Breast epithelium (tissue), 4 donors: Measurements from ENCODE around the gene CIRBP. TPM values are rescaled to one million over a fixed set of nuclear protein-coding genes. Genes with fewer than 3 reads are reported as not detected.
A peak's percentile ranks its signal among the peaks of the same experiment; 100 is the strongest.

Source experiments
- DNase-seq, 2 donors: peaks; one replicate each; pipeline ENCODE4 v3.0.0-alpha.2; 2019; ENCODE audit warnings: low spot score in 2 of 2
- H3K27ac ChIP-seq, 2 donors: fragments of 200-600 bp; sonication (generic) in 1 of 2; one replicate each; pipeline ENCODE4 v1.5.1; 2016 to 2019; ENCODE audit warnings: mild to moderate bottlenecking in 1 of 2
- H3K27me3 ChIP-seq, 2 donors: fragments of 200-600 bp; sonication (generic) in 1 of 2; one replicate each; pipeline versions ENCODE4 v1.5.1 to v1.6.0; 2017 to 2019; ENCODE audit warnings: control low read depth in 1 of 2, mild to moderate bottlenecking in 1 of 2
- H3K36me3 ChIP-seq: fragments of 200-600 bp; one replicate; pipeline ENCODE4 v1.5.1; 2019
- H3K4me1 ChIP-seq, 2 donors: fragments of 200-600 bp; sonication (generic); one replicate each; pipeline ENCODE4 v1.5.1; 2016 to 2019; ENCODE audit warnings: control low read depth in 1 of 2
- H3K4me3 ChIP-seq, 3 donors: fragments of 200-600 bp; sonication (generic); 1 replicate in 2 of 3; 2 replicates in 1 of 3; pipeline ENCODE4 v1.5.1; 2016 to 2019; ENCODE audit warnings: mild to moderate bottlenecking in 3 of 3, moderate library complexity in 2 of 3
- H3K9me3 ChIP-seq, 2 donors: fragments of 200-600 bp; sonication (generic) in 1 of 2; one replicate each; pipeline ENCODE4 v1.5.1; 2016 to 2019; ENCODE audit warnings: control low read depth in 1 of 2
- POLR2A ChIP-seq: fragments of 450-650 bp; IDR thresholded peaks from one replicate; pipeline ENCODE4 v1.6.1; 2016; ENCODE audit warnings: antibody characterized with exemption, mild to moderate bottlenecking, moderate library complexity
- POLR2AphosphoS5 ChIP-seq, 3 donors: sonication (generic); formaldehyde crosslinking; IDR thresholded peaks; one replicate each; pipeline ENCODE4 v1.6.1; 2017; ENCODE audit warnings: antibody characterized with exemption in 3 of 3
- intact Hi-C: fragments of 100-400 bp; cut with DNase I; formaldehyde crosslinking; loops from one replicate; pipeline ENCODE4 v1.15.1; 2023; ENCODE audit warnings: low total_unique reads
- total RNA-seq, 3 donors: library from RNA; depleted of rRNA; stranded (reverse); fragments of >200 nt; gene quantifications; one replicate each; pipeline ENCODE4 v1.1.0, GENCODE V29; 2016
- TF ChIP-seq, protein P1 (sequence below), 3 donors: fragments of 450-650 bp; IDR thresholded peaks; one replicate each; pipeline ENCODE4 v1.5.1; 2016 to 2017; ENCODE audit warnings: antibody characterized with exemption in 3 of 3, mild to moderate bottlenecking in 3 of 3, moderate library complexity in 3 of 3

The CIRBP gene
- total RNA-seq, 3 donors from 2014 or later, result 458 to 758 (median 656) TPM

DNA sequence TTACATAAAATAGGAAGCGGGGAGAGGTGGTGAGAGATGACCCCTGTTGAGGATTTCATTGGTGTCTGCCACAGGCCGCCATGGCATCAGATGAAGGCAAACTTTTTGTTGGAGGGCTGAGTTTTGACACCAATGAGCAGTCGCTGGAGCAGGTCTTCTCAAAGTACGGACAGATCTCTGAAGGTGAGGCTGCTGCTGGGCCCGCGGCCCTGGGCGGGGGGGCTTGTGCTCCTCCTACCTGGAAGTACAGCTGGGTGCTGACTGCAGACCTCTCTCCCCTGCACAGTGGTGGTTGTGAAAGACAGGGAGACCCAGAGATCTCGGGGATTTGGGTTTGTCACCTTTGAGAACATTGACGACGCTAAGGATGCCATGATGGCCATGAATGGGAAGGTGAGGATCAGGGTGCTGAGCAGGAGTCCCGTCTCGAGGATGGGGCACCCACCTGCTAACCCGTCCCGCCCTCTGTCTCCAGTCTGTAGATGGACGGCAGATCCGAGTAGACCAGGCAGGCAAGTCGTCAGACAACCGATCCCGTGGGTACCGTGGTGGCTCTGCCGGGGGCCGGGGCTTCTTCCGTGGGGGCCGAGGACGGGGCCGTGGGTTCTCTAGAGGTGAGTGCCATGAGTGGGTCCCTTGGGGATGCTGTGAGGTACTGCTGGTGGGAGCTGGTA, 1.9 kb downstream of the CIRBP start:
- no peak for DNase-seq
- H3K9me3 ChIP-seq, result no peaks in the 10 kb centered on the region
- H3K4me3 ChIP-seq, result peak overlapping the region; percentile 64 to 80 (median 78)
- no peaks in the 10 kb centered on the region for H3K27me3 ChIP-seq
- intact Hi-C loops, result loop anchor here (10.0 kb wide), 2 partner anchors 134 to 174 kb away; partner anchors contain the start of genes DAZAP1 and GAMT
- peak overlapping the region; percentile 99 to 100 for H3K27ac ChIP-seq
- no peak for TF ChIP-seq POLR2A
- TF ChIP-seq, protein P1, sequence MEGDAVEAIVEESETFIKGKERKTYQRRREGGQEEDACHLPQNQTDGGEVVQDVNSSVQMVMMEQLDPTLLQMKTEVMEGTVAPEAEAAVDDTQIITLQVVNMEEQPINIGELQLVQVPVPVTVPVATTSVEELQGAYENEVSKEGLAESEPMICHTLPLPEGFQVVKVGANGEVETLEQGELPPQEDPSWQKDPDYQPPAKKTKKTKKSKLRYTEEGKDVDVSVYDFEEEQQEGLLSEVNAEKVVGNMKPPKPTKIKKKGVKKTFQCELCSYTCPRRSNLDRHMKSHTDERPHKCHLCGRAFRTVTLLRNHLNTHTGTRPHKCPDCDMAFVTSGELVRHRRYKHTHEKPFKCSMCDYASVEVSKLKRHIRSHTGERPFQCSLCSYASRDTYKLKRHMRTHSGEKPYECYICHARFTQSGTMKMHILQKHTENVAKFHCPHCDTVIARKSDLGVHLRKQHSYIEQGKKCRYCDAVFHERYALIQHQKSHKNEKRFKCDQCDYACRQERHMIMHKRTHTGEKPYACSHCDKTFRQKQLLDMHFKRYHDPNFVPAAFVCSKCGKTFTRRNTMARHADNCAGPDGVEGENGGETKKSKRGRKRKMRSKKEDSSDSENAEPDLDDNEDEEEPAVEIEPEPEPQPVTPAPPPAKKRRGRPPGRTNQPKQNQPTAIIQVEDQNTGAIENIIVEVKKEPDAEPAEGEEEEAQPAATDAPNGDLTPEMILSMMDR (IDR thresholded peaks at IDR 0.05), result no peak
- no peak for TF ChIP-seq POLR2AphosphoS5 (IDR thresholded peaks at IDR 0.05)
- peaks cover 48 to 68% of the 10 kb centered on the region in 2 donors for H3K4me1 ChIP-seq
- peaks cover 5% of the 10 kb centered on the region for H3K36me3 ChIP-seq

DNA sequence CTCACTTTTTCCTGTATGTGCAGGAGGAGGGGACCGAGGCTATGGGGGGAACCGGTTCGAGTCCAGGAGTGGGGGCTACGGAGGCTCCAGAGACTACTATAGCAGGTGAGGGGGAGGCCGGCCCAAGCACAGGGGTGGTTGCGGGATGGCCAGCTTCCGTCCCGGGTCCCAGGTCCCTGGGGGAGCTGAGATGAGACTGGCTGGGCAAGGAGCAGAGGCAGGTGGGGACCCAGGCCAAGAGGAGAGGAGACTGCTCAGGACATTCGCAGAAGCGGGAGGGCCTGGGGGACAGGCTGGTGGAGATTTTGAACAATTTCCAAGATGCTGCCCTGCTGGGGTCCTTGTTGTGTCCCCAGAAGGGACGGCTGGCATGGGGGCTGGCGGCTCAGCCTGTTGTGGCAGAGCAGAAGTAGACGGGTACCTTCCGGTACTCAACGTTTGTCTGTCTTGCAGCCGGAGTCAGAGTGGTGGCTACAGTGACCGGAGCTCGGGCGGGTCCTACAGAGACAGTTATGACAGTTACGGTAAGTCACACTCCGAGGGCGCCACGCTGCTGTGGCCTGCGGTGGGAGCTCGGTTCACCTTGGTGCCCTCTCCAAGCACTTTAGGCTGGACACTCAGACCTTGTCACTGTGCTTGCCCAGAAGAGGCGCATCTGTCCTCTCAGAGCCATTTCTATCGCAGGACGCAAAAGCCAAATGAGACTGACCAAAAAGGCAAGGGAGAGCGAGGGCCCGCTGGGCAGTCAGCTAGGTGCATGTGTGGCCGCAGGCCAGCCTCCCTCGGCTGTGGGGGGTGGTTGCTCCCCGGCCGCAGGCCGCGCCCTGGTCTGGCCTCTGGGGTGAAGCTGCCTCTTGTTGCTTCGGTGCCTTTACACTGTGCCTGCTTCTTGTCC, 2.6 kb downstream of the CIRBP start:
- no peak for TF ChIP-seq POLR2AphosphoS5 (IDR thresholded peaks at IDR 0.05)
- TF ChIP-seq POLR2A, result no peak
- TF ChIP-seq, protein P1 (IDR thresholded peaks at IDR 0.05), result no peak
- intact Hi-C loops, result loop anchor here (10.0 kb wide), 2 partner anchors 133 to 173 kb away; partner anchors contain the start of genes DAZAP1 and GAMT
- DNase-seq, result no peak
- H3K27me3 ChIP-seq, result no peaks in the 10 kb centered on the region
- peak overlapping the region; percentile 64 to 80 (median 78) for H3K4me3 ChIP-seq
- H3K4me1 ChIP-seq, result peaks cover 45 to 68% of the 10 kb centered on the region in 2 donors
- peak overlapping the region; percentile 99 to 100 for H3K27ac ChIP-seq
- H3K36me3 ChIP-seq, result peaks cover 5% of the 10 kb centered on the region
- no peaks in the 10 kb centered on the region for H3K9me3 ChIP-seq

DNA sequence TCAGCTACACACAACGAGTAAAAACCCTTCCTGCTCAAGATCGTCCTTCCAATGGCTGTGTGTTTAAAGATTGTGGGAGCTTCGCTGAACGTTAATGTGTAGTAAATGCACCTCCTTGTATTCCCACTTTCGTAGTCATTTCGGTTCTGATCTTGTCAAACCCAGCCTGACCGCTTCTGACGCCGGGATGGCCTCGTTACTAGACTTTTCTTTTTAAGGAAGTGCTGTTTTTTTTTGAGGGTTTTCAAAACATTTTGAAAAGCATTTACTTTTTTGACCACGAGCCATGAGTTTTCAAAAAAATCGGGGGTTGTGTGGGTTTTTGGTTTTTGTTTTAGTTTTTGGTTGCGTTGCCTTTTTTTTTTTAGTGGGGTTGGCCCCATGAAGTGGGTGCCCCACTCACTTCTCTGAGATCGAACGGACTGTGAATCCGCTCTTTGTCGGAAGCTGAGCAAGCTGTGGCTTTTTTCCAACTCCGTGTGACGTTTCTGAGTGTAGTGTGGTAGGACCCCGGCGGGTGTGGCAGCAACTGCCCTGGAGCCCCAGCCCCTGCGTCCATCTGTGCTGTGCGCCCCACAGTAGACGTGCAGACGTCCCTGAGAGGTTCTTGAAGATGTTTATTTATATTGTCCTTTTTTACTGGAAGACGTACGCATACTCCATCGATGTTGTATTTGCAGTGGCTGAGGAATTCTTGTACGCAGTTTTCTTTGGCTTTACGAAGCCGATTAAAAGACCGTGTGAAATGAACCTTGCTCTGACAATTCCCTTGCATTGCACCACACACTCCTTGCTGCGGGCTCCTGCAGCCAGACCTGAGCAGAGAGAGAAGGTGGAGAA, 3.5 kb downstream of the CIRBP start:
- no peaks in the 10 kb centered on the region for H3K9me3 ChIP-seq
- H3K27ac ChIP-seq, result peak overlapping the region; percentile 99 to 100
- DNase-seq, result no peak
- H3K36me3 ChIP-seq, result peaks cover 5% of the 10 kb centered on the region
- TF ChIP-seq, protein P1 (IDR thresholded peaks at IDR 0.05), result no peak
- TF ChIP-seq POLR2AphosphoS5 (IDR thresholded peaks at IDR 0.05), result no peak
- TF ChIP-seq POLR2A, result no peak
- intact Hi-C loops, result loop anchor here (10.0 kb wide), 2 partner anchors 132 to 172 kb away; partner anchors contain the start of genes DAZAP1 and GAMT
- peaks cover 37 to 63% of the 10 kb centered on the region in 2 donors for H3K4me1 ChIP-seq
- H3K4me3 ChIP-seq, result peak overlapping the region in 1 of 3 donors; percentile 78
- H3K27me3 ChIP-seq, result no peaks in the 10 kb centered on the region

DNA sequence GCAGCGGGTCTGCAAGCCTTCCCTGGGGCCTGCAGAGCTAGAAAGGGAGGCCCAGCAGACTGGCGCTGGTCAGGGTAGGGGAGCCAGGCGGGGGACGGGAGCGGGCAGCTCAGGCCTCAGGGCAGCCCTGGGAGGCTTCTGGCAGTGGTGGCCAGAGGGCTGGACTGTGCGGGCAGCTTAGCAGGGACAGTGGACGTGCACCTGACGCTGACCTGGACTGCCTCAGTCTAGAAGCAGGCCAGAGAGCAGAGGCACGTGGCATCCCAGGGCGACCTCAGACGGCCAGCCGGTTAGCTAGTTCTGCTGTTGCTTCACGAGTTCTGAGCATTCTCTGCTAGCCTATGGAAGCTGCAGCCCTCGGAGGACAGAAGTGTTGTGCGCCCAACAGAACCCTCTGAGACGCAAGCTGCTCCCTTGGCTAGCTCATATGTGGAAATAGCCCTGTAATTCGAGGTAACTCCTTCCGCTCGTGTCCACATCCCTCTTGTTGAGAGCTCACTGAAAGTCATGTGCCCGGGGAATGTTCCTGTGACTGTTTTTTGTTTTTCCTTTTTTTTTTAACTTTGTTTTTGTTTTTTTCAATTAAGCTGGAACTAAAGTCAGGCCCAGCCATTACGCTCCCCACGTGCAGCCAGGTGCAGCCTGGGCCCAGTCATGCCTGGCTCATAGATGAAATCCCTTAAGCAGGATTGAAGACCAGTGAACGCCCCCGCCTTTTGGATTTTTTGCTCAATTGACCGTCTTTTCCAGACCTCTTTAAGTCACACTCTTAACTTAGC, 4.3 kb downstream of the CIRBP start:
- H3K27ac ChIP-seq, result peak overlapping the region; percentile 94 to 99
- H3K36me3 ChIP-seq, result peaks cover 5% of the 10 kb centered on the region
- intact Hi-C loops, result loop anchor here (10.0 kb wide), 2 partner anchors 131 to 171 kb away; partner anchors contain the start of genes DAZAP1 and GAMT
- H3K4me3 ChIP-seq, result no peak overlapping the region
- no peaks in the 10 kb centered on the region for H3K27me3 ChIP-seq
- H3K4me1 ChIP-seq, result peaks cover 36 to 59% of the 10 kb centered on the region in 2 donors
- no peaks in the 10 kb centered on the region for H3K9me3 ChIP-seq
- TF ChIP-seq, protein P1 (IDR thresholded peaks at IDR 0.05), result no peak
- TF ChIP-seq POLR2AphosphoS5 (IDR thresholded peaks at IDR 0.05), result no peak
- no peak for TF ChIP-seq POLR2A
- no peak for DNase-seq
